Stimulated activated CD4-positive, alpha-beta T cell treated with anti-CD3 and anti-CD28 coated beads, Interleukin-4, amount 100 ng/mL, for 4 hours (primary cell): ENCODE measurements around the gene TNFSF9.
"Not testable (repeated sequence)": the region's sequence is repeated elsewhere in the genome, so short reads cannot be mapped to it uniquely, and the experiment has no call there.

Source experiments
- DNase-seq, 2 experiments: peaks; one replicate each; pipeline ENCODE4 v3.0.0-alpha.2; 2020

The TNFSF9 gene

GRCh38 chr19:6508028-6508771 lies 22.6 kb upstream of the TNFSF9 start:
- DNase-seq, result not testable (repeated sequence)

GRCh38 chr19:6509118-6509971 lies 21.5 kb upstream of the TNFSF9 start:
- no peak for DNase-seq

- DNase-seq, result no peak
Observed at GRCh38 chr19:6510618-6511017, 20.2 kb upstream of the TNFSF9 start.

DNA sequence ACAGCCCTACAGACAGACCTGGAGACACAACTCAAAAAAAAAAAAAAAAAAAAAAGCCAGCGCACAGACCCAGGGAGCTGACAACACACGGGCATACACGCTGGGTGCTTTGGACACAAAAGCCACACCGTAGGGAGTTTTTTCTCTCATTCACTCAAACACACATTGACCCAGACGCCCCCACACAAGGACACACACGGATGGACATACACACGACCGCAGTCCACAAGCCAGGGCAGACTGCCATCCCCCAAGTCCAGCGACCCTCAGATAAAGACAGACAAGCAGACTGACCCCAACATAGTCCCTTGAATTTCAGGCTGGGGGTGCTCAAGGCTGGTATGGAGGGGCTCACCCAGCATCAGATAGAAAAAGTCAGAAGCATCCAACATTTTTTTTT lies 16.7 kb upstream of the TNFSF9 start:
- DNase-seq, result no peak

DNA sequence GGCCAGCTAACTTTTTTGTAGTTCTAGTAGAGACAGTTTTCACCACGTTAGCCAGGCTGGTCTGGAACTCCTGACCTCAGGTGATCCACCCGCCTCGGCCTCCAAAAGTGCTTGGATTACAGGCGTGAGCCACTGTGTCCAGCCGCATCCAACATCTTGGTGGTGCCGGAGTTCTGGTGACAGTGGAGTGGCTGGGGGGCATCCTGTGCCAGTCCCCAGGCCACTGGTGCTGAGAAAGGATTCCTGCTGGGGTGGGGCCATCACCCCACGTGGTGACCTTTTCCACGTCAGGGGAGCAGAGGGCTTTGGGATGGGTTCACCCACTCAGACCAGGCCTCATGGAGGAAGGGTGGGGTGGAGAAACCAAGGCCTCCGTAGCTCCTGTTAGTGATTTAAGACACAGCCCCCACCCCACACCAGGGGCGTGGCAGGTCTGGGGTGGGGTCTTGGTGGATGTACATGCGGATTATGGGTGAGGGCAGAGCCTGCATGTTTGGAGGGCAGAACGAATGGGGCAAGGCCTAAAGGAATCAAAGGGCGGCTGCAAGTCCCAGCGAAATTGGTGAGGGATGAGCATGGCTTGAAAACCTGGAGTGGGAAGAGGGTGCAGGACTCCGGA lies 15.8 kb upstream of the TNFSF9 start:
- DNase-seq, result no peak

DNA sequence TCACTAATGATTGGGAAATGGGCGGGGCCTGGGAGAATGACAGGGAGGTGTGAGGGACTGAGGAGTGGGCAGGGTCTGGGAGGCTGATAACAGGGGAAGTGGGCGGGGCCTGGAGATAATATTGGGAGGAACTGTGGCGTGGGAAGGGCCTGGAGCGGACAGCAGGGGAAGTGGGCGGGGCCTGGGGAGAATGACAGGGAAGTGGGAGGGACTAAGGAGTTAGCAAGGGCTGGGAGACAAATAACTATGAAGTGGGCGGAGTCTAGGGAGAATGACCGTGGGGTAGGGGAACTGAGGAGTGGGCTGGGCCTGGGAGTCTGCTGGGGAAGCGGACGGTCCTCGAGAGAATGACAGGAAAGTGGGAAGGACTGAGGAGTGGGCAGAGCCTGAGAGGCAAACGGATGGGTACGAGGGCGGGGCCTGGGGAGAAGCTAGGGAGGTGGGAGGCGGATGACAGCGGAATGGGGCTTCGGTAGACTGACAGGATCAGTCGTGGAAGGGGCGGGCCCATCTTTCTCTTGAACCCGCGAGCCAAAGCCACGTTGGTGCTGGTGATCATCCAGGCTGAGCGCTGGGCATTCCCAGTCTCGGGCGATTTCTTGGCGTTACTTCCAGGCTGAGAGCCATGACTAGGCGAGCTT lies 14.7 kb upstream of the TNFSF9 start:
- DNase-seq, result peak; percentile 59 to 62

DNA sequence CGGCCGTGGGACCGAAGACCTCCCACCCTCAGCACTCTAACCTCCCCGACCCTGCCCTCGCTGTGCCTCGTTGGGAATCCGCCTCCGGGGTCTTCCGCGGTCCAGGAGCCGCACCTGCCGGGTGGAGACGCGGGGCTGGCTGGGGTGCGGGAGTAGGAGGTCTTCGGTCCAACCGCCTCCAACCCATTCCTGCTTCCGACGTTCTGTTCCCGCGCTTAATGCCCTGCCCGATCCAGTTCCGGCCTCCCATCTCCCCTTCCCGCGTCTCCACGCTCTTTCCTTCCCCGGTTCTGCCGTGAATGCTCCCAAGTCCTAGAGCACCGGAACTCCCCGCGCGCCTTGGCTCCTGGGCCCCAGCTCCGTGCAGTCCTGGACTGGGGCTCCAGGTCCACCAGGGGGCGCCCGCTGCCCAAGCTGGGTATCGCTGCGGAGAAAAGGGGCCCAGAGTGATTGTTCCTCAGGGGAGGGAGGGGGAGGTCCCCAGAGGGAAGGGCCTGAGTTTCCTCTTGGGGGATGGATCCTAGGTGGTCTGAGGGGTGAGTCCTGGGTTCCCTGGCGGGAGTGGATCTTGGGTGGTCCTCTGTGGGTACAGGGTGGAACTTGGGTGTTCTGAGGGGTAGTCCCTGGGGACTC lies 14.1 kb upstream of the TNFSF9 start:
- peak; percentile 83 to 96 for DNase-seq

DNA sequence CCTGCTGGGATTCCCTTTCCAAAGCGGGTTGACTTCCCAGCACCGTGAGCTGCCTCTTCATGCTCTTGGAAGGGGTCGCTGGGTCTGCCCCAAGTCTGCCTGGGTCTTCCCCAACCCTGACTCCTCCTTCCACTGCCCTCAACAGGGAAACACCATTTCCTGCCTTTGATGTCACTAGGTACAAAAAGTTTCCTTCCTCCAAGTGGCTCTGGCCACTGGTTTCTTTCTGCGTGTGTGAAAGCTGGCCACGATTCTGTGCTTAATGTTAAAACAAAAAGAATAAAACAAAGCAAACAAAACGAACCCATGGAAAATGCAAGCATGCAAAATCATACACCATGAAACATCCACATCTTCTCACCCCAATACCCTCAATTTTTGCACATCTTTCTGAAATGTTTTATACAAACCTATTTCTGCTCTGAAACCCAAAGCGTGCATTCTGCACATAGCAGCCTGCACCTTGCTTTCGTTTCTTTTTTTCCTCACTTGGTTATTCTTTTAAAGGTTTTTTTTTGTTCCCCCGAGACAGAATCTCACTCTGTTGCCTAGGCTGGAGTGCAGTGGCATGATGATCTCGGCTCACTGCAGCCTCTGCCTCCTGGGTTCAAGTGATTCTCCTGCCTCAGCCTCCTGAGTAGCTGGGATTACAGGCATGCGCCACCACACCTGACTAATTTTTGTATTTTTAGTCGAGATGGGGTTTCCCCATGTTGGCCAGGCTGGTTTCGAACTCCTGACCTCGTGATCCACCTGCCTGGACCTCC lies 12.5 kb upstream of the TNFSF9 start:
- no peak for DNase-seq

- DNase-seq, result no peak
Observed at GRCh38 chr19:6519289-6519688, 11.5 kb upstream of the TNFSF9 start.

DNA sequence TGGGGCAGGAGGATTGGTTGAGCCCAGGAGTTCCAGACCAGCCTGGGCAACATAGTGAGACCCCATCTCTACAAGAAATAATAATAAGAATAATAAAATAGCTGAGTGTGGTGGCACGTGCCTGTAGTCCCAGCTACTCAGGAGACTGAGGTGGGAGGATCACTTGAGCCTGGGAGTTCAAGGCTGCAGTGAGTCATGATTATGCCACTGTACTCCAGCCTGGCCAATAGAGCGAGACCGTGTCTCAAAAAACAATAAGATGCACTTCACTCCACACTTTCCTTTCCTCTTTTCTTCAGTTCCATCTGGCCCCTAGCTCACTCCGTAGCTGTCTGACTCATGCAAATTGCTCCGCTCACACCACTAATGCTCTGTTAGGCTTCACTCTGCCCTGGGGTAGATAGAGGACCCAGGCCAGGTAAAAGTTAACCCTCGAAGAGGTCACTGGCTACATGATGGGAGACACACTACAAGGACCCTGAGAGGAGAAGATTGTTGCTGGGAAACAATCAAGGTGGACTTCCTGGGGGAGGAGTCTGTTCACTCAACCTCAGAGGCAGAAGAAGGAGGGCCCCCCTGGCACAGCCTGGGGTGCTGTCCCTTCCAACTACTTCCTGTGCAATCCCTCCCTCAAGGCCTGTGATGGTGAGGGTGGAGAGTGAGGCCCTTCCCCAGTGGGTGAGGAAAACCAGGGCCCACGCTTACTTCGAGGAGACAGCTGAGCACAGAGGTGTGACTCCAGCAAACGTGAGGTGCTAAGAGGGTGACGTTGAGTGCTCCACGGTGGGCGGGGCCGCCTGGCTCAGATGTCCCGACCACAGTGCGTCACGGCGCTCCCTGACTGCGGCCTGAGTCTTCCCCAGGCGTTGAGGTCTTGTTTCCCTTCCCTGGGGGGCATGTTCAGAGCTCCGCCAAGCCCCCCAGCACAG lies 8.8 kb upstream of the TNFSF9 start:
- peak; percentile 38 to 55 for DNase-seq

DNA sequence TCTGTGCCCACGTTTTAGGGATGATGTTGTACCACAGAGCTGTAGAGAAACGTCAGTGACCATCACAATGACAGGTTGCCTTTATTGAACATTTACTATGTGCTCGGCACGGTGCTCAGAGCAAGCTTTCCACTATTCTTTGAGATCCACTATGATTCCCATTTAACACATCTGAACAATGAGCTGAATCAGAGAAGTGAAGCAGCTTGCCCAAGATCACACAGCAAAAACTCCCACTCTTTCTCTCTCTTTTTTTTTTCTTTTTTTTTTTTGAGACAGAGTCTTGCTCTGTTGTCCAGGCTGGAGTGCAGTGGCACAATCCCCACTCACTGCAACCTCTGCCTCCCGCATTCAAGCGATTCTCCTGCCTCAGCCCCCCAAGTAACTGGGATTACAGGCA lies 8.1 kb upstream of the TNFSF9 start:
- DNase-seq, result no peak

GRCh38 chr19:6524311-6524710 lies 6.5 kb upstream of the TNFSF9 start:
- DNase-seq, result no peak

DNA sequence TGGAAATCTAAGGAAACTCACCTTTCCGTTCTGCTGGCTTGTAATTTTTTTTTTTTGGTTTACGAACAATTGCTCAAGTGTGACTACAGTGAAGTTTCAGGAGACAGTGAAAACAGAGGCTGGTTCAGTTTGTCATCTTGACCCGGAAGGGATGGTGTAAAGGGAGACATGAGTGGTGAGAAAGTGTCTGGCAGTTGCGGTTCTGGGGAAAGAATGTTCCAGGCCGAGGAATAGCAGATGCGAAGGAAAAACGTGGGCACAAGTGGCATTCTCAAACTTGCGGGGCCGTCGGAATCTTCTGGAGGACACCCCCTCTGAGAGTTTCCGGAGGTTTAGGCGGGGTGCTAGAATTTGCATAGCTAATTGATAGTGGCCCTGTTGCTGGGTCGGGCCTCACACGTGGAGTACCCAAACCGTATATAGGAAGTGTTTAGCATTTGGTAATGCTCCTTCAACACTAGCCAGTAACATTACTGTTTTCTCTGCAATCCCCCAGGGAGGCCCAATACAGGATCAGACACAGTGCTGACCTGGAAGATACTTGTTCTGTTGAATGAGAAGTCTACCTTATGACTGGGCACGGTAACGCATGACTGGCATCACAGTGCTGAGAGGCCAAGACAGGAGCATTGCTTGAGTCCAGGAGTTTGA lies 2.8 kb upstream of the TNFSF9 start:
- no peak for DNase-seq

DNA sequence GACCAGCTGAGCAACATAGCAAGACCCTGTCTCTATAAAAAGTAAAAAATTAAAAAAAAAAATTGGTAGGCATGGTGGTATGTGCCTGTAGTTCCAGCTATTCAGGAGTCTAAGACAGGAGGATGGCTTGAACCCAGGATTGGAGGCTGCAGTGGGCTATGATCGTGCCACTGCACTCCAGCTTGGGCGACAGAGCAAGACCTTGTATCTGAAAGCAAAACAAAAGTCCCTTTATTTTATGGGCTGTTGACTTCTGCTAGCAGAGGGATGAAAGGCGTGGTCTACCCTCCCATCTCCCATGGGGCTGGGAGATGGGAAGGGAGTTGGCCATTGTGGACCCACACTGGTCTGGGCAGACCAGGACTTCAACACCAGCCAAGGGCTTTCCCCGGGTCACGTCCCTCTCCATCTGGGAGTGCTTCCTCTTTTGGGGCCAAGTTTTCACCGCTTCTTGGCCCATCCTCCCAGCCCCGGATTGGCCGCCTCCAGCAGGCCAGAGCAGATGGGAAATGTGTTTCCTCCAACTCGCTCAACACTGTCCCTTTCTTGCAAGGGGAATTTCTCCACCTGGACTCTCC lies 2.2 kb upstream of the TNFSF9 start:
- no peak for DNase-seq

DNA sequence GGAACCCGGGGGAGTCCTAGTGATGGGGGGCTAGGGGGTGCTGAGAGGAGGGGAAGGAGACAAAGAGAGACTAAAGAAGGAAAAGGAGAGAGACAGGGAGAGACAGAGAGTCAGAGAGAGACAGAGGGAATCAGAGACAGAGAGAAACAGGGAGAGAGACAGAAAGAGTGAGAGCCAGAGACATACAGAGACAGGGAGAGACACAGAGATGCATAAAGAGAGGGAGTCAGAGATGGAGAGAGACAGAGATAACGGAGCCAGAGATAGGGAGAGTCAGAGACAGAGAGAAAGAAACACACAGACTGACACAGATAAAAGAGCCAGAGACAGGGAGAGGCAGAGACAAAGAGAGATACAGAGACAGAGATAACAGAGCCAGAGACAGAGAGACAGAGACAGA lies 1.5 kb upstream of the TNFSF9 start:
- no peak for DNase-seq

- no peak for DNase-seq
Observed at GRCh38 chr19:6529937-6530385, 865 bp upstream of the TNFSF9 start.

DNA sequence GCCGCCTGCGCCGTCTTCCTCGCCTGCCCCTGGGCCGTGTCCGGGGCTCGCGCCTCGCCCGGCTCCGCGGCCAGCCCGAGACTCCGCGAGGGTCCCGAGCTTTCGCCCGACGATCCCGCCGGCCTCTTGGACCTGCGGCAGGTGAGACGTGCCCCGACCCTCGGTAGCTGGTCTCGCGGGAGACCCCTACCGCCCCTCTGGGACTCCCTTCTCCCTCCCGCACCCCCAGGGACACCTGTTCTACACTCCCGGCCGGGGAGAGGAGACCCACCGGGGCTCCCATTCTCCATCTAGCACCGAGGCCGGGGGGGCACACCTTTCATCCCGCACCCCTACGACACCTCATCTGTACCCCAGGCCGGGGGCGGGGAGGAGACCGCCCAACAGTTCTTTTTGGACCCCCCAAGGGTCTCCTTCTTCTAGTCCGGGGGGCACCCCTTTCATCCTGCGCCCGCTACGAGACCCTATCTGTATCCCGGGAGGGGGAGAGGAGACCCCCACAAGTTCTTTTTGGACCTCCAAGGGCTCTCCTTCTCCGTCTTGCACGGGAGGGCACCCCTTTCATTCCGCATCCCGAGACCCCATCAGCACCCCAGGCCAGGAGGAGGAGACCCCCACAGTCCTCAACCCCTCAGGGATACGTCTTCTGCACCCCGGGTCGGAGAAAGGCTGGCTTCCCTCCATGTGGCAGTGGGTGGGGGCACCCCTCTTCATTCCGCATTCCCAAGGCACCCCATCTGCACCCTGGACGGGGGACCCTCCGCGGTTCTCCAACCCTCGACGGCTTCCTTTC lies 533 bp downstream of the TNFSF9 start:
- no peak for DNase-seq

DNA sequence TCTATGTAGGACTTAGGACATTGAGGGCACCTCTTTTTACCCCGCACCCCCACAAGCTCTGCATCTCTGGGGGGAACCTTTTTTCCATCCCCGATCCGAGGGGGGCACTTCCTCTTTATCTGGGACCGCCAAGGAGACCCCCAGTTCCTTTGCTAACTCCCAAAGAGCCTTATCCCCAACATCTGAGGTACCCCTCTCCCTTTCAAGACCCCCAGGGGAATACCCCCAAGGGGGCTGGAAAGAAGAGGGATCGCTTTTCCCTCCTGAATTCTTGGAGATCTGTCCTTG lies 1.1 kb downstream of the TNFSF9 start:
- DNase-seq, result no peak
